ENCODE data around the gene APH1A. TPM values are rescaled to one million over a fixed set of nuclear protein-coding genes. Genes with fewer than 3 reads are reported as not detected.
"Not testable (repeated sequence)": the region's sequence is repeated elsewhere in the genome, so short reads cannot be mapped to it uniquely, and the experiment has no call there.

Gene APH1A
- total RNA-seq, 1 experiment from 2014 or later: 156 TPM

GRCh38 chr1:150221552-150221951, 47.3 kb downstream of the APH1A start:
- Histone ChIP-seq H3K9me3 (no peaks in the 10 kb centered on the region), H3K27me3 (no peaks in the 10 kb centered on the region), H3K36me3 (peaks cover 58% of the 10 kb centered on the region), H3K4me3 (no peak overlapping the region)
- no peak for DNase-seq

GRCh38 chr1:150215855-150216254, 53.0 kb downstream of the APH1A start:
- not testable (repeated sequence) for H3K27me3 ChIP-seq, H3K4me3 ChIP-seq, H3K9me3 ChIP-seq, DNase-seq
- H3K36me3 ChIP-seq: peaks cover 21% of the 10 kb centered on the region

Other genes starting within 250 kb of the APH1A start
- gene VPS45, start 201.2 kb downstream of the APH1A start, total RNA-seq (2014; rRNA removed; shearing (Covaris generic); ENCODE audit: low replicate concordance): 26.4 and 47.3 TPM in 2 replicates
- 9.9 and 15.8 TPM in 2 replicates for gene PLEKHO1, start 119.1 kb downstream of the APH1A start, total RNA-seq (2014; rRNA removed; shearing (Covaris generic); ENCODE audit: low replicate concordance)
- gene ANP32E, start 32.9 kb downstream of the APH1A start, total RNA-seq (2014; rRNA removed; shearing (Covaris generic); ENCODE audit: low replicate concordance): 17.0 and 38.7 TPM in 2 replicates
- not detected in 2 replicates for gene CA14, start 11.2 kb downstream of the APH1A start, total RNA-seq (2014; rRNA removed; shearing (Covaris generic); ENCODE audit: low replicate concordance)
- 2.5 TPM in 1 of 2 replicates, not detected in the other for gene C1orf54, start 3.8 kb upstream of the APH1A start, total RNA-seq (2014; rRNA removed; shearing (Covaris generic); ENCODE audit: low replicate concordance)
- gene CIART, start 13.5 kb upstream of the APH1A start, total RNA-seq (2014; rRNA removed; shearing (Covaris generic); ENCODE audit: low replicate concordance): not detected in 2 replicates
- 75.5 and 80.7 TPM in 2 replicates for gene MRPS21, start 24.8 kb upstream of the APH1A start, total RNA-seq (2014; rRNA removed; shearing (Covaris generic); ENCODE audit: low replicate concordance)
- 65.9 and 75.5 TPM in 2 replicates for gene PRPF3, start 52.5 kb upstream of the APH1A start, total RNA-seq (2014; rRNA removed; shearing (Covaris generic); ENCODE audit: low replicate concordance)
- 2.5 and 10.6 TPM in 2 replicates for gene RPRD2, start 95.1 kb upstream of the APH1A start, total RNA-seq (2014; rRNA removed; shearing (Covaris generic); ENCODE audit: low replicate concordance)
- gene TARS2, start 218.4 kb upstream of the APH1A start, total RNA-seq (2014; rRNA removed; shearing (Covaris generic); ENCODE audit: low replicate concordance): 14.7 and 15.4 TPM in 2 replicates
- 9.9 and 13.8 TPM in 2 replicates for gene ECM1, start 239.1 kb upstream of the APH1A start, total RNA-seq (2014; rRNA removed; shearing (Covaris generic); ENCODE audit: low replicate concordance)
- gene FALEC, start 246.7 kb upstream of the APH1A start, total RNA-seq (2014; rRNA removed; shearing (Covaris generic); ENCODE audit: low replicate concordance): not detected in 2 replicates

Measured in MG63 (cell line).